Pulmonary artery endothelial cell (primary cell): Measurements from ENCODE around the gene RAD51B. TPM values are rescaled to one million over a fixed set of nuclear protein-coding genes. Genes with fewer than 3 reads are reported as not detected.

Experiments used
- DNase-seq: peaks from one replicate; pipeline ENCODE4 v3.0.0-alpha.2; 2011; ENCODE audit warnings: low read depth, low spot score
- total RNA-seq: library from RNA; depleted of rRNA; stranded (reverse); fragments of >200 nt; gene quantifications from 2 replicates; pipeline ENCODE4 v1.2.3, GENCODE V29; 2014

Gene RAD51B
- total RNA-seq, 1 donor from 2014 or later, result 9.8 TPM

GRCh38 chr14:68734231-68734732 is 914.7 kb downstream of the RAD51B start:
- DNase-seq, result no peak

GRCh38 chr14:68735856-68736255 is 916.3 kb downstream of the RAD51B start:
- no peak for DNase-seq

- no peak for DNase-seq
Observed at GRCh38 chr14:68736471-68736871, 916.9 kb downstream of the RAD51B start.

- no peak for DNase-seq
Observed at GRCh38 chr14:68737086-68737485, 917.5 kb downstream of the RAD51B start.

- no peak for DNase-seq
Observed at GRCh38 chr14:68738559-68738958, 919.0 kb downstream of the RAD51B start.

GRCh38 chr14:68739701-68740100 is 920.1 kb downstream of the RAD51B start:
- no peak for DNase-seq

- no peak for DNase-seq
Observed at GRCh38 chr14:68740788-68741476, 921.4 kb downstream of the RAD51B start.

GRCh38 chr14:68741477-68741791 is 921.9 kb downstream of the RAD51B start:
- DNase-seq, result no peak

GRCh38 chr14:68741839-68742470 is 922.4 kb downstream of the RAD51B start:
- DNase-seq, result no peak

- DNase-seq, result no peak
Observed at GRCh38 chr14:68744613-68745012, 925.0 kb downstream of the RAD51B start.

GRCh38 chr14:68747393-68747792 is 927.8 kb downstream of the RAD51B start:
- DNase-seq, result no peak

GRCh38 chr14:68748260-68748659 is 928.7 kb downstream of the RAD51B start:
- no peak for DNase-seq

GRCh38 chr14:68748691-68749090 is 929.1 kb downstream of the RAD51B start:
- DNase-seq, result no peak

GRCh38 chr14:68749487-68750475 is 930.2 kb downstream of the RAD51B start:
- DNase-seq, result no peak

- DNase-seq, result no peak
Observed at GRCh38 chr14:68752271-68753006, 932.9 kb downstream of the RAD51B start.

GRCh38 chr14:68753690-68754089 is 934.1 kb downstream of the RAD51B start:
- DNase-seq, result no peak

GRCh38 chr14:68755016-68755353 is 935.4 kb downstream of the RAD51B start:
- DNase-seq, result no peak

- DNase-seq, result no peak
Observed at GRCh38 chr14:68756000-68756481, 936.5 kb downstream of the RAD51B start.

- DNase-seq, result no peak
Observed at GRCh38 chr14:68756734-68757133, 937.2 kb downstream of the RAD51B start.

GRCh38 chr14:68757618-68758081 is 938.1 kb downstream of the RAD51B start:
- DNase-seq, result no peak

- no peak for DNase-seq
Observed at GRCh38 chr14:68758301-68758700, 938.7 kb downstream of the RAD51B start.
